ENCODE results near the gene GPATCH2L.

Gene GPATCH2L

GRCh38 chr14:76196980-76197695 is 45.4 kb downstream of the GPATCH2L start:
- DNase-seq (ENCODE audit: low read depth, low spot score), result no peak

DNA sequence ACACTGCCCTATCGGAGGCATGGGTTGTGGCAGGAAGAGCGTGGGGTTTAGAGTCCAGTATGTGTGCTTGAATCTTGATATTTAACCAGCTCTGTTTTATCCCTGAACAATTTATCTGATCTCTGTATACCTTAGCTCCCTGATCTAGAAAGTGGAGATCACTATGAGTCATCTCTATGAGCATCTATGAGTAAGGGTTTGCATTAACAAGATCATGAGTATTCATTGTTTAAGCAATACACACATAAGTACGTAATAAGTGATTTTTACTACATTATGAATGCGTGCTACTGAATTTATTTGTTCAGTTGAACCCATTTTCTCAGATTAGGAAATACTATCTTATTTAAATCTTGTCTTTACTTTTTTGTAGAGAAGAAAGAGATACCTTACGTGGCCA is 49.4 kb downstream of the GPATCH2L start:
- DNase-seq (ENCODE audit: low read depth, low spot score), result no peak

GRCh38 chr14:76203086-76204001 is 51.6 kb downstream of the GPATCH2L start:
- DNase-seq (ENCODE audit: low read depth, low spot score), result no peak

DNA sequence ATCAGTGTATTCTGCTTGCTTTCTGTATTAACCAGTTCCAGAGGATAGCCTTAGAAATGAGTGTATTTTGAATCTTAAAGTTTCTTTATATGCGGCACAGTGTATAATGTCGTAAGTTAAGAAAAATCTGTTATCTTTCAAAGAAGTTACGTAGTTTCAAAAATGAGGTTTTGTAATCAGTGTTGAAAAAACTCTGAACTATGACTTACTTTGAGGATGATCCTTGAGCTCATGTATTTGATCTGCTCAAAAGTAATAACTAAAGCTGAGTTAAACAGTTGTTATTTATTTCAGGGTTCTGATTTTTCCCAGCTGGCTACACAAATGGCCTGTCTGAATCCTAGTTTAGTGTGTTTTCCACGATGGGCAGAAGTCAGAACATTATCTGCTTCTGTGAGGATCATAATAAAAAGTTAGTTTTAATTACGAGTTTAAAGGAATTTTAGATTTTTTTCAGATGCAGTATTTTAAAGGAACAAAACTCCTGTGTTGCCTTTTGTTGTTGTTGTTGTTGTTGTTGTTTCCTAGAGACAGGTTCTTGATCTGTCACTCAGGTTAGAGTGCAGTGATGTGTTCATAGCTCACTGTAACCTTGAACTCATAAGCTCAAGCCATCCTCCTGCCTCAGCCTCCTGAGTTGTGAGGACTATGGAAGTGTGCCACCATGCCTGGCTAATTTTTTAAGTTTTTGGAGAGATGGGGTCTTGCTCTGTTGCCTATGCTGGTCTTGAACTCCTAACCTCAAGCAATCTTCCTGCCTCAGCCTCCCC is 52.9 kb downstream of the GPATCH2L start:
- DNase-seq (ENCODE audit: low read depth, low spot score), result no peak

DNA sequence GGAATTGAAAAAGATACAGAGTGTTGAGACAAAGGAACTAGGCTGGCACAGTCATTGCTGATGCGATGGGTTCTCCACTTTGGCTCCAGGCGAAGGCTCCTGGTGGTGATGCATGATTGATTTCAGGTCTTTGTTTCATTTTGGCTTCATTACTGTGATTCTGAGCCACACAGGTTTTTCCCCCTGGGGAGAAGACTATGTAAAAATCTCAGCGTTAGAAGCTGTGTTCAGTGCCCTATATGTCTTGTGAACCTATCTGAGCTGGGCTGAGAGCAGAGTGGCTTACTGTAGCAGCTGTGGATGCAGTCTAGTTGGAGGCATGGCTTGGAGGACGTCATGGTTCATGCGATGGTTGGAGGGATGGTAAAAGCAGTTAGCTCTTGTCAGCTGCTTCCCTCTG is 54.0 kb downstream of the GPATCH2L start:
- DNase-seq (ENCODE audit: low read depth, low spot score), result no peak

- no peak for DNase-seq (ENCODE audit: low read depth, low spot score)
Measured at GRCh38 chr14:76208340-76208739, 56.6 kb downstream of the GPATCH2L start.

GRCh38 chr14:76212242-76212641 is 60.5 kb downstream of the GPATCH2L start:
- DNase-seq (ENCODE audit: low read depth, low spot score), result no peak

GRCh38 chr14:76217179-76217578 is 65.5 kb downstream of the GPATCH2L start:
- no peak for DNase-seq (ENCODE audit: low read depth, low spot score)

GRCh38 chr14:76218662-76219061 is 66.9 kb downstream of the GPATCH2L start:
- DNase-seq (ENCODE audit: low read depth, low spot score), result no peak

DNA sequence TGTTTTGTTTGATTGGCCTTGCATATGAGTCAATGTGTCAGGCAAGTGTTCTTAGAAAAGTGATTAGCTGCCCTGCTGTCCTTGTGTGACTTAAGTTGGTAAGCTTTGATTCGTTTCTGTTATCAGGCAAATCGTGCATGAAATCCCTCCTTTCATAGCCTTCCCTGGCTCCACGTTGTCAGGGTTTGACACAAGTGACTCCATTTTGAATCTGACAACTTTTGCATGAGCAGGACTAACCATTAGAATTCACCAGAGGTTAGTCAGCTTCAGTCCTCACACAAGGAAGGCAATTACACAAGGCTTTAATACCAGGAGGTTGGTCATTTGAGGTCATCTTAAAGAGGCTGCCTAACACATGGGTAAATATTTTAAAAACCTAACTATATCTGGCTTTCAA is 68.2 kb downstream of the GPATCH2L start:
- no peak for DNase-seq (ENCODE audit: low read depth, low spot score)

- no peak for DNase-seq (ENCODE audit: low read depth, low spot score)
Measured at GRCh38 chr14:76227450-76228050, 75.8 kb downstream of the GPATCH2L start.

DNA sequence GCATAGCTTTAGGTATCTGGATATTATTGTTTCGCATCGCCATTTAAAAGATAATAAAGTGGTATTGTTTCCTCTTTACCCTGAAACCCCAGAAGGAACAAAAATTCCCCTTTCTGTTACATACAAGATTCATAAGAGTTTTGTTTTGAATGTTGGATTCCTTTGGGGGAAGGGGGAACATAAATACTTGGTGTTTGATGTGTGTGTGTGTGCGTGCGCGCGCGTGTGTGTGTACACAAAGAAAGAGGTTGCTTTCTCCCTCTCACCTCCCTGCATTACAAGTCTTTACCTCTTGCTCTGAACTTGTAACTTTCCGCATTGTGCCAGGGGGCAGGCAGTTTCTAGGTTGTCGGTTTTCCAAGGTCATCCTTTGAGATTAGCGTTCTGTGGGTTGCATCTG is 76.4 kb downstream of the GPATCH2L start:
- no peak for DNase-seq (ENCODE audit: low read depth, low spot score)

DNA sequence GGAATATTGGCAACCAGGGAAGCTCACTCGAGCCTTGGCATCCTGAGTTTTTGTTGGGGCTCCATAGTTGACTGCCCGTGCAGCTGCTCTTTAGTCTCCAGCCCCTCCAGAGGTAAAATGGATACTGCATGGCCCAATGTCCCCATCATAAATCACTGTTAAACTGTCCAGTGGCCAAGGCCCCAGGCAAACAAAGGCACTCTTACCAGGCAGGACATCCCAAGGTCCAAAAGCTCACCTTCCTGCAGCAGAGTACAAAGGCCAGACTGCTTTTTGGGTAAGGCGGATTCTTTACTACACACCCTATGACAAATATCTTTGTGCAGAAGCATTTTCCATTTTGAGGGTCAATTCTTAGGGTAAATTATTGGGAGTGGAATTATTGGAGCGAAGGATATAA is 81.1 kb downstream of the GPATCH2L start:
- no peak for DNase-seq (ENCODE audit: low read depth, low spot score)

DNA sequence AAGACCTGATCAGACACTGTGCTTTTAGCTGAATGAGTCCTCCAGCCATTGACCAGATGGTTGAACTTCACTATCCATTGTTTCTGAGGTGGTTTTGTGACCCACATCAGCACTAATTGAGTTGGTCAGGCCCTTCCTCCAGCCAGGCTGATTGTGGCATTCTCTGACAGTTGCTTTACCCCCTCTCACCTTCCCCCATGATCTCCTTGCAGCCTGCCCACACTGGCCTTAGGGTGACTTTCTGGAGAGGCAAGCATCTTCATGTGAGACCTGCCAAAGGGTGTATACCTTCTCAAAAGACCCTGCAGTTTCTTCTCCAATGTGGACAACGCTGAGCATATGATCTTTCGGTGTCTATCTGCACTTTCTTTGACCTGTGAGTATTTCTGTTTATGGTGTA is 83.9 kb downstream of the GPATCH2L start:
- no peak for DNase-seq (ENCODE audit: low read depth, low spot score)

- DNase-seq (ENCODE audit: low read depth, low spot score), result no peak
Measured at GRCh38 chr14:76236172-76237130, 84.7 kb downstream of the GPATCH2L start.

GRCh38 chr14:76237349-76237990 is 85.7 kb downstream of the GPATCH2L start:
- no peak for DNase-seq (ENCODE audit: low read depth, low spot score)

- no peak for DNase-seq (ENCODE audit: low read depth, low spot score)
Measured at GRCh38 chr14:76245097-76245496, 93.4 kb downstream of the GPATCH2L start.

DNA sequence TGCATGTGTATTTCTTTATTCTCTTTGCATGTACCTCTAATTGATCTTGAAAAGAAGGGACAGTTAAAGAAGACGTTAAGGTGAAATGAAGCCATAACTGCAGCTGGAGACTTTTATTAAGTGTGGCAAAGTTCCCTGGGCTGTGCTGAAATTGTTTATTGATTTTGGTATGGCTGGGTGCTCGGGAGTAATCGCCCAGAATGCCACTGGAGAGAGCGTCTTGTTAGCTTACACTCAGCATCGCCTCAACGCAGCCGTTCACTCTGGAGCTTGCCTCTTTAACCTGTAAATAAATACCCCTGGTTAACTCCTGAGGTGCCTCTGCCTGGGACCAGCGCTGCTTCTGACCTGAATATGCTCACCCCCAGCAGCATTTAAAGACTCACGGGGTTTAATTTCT is 98.6 kb downstream of the GPATCH2L start:
- no peak for DNase-seq (ENCODE audit: low read depth, low spot score)

GRCh38 chr14:76252471-76252870 is 100.7 kb downstream of the GPATCH2L start:
- DNase-seq (ENCODE audit: low read depth, low spot score), result no peak

GRCh38 chr14:76253111-76253510 is 101.4 kb downstream of the GPATCH2L start:
- DNase-seq (ENCODE audit: low read depth, low spot score), result no peak

Data from activated CD4-positive, CD25-positive, alpha-beta regulatory T cell treated with anti-CD3 and anti-CD28 coated beads, Interleukin-2, amount 50 U/mL, for 16 hours (primary cell).